ENCODE measurements around the gene SPATA16.
"Not testable (repeated sequence)": the region's sequence is repeated elsewhere in the genome, so short reads cannot be mapped to it uniquely, and the experiment has no call there.

The SPATA16 gene

DNA sequence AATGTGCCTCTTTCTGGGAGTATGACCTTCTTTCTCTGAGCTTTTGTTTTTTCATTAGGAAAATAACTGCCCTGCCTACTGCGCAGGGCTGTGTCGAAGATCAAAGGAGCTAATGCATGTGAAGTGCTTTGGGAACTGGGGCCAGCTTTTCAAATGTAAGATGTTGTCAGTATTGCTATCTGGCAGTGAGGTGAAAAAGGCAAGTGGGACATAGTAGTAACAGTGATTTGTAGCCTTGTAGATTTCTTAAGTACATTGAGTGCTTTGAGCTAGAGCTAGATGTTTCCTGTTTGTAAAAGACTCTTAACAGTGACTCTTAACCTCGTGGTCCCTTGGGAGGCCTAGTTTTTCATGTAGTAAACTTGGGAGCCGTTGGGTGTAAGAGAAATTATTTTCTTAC, 264.0 kb downstream of the SPATA16 start:
- DNase-seq (ENCODE audit: low read depth): no peak

DNA sequence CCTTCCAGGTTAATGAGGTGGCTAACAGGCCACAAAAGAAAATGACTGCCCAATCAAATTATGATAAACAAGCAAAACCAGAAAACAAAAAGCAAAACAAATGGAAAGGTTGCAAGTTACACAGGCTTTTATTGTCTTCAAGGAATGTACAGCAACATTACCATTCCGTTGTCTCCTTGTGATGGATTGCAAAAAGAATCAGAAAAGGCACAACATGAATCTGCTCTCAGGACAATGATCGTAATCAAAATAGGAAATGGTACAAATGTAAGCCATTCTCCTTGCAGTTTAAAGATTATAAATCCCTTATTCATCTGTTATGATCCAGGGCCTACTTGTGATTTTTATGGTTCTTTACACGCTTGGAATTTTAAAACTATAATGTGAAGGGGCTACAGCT, 264.7 kb downstream of the SPATA16 start:
- no peak for DNase-seq (ENCODE audit: low read depth)

DNA sequence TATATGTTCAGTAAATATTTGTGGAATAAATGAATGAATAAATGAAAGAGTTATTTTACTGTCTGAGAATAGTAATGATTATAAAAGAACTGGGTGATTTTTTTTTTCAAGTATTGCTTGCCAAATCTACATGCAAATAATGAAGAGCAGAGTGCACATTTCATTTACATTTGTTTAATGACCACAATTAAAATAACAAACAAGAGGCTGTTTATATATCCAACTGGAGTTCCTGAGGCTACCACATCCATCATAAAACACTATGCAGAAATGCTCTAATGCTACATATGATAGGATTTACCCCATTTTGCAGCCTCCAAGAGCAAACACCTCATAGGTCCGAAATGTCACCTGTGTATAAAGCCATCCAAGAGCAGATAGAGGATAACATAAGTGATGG, 266.0 kb downstream of the SPATA16 start:
- no peak for DNase-seq (ENCODE audit: low read depth)

DNA sequence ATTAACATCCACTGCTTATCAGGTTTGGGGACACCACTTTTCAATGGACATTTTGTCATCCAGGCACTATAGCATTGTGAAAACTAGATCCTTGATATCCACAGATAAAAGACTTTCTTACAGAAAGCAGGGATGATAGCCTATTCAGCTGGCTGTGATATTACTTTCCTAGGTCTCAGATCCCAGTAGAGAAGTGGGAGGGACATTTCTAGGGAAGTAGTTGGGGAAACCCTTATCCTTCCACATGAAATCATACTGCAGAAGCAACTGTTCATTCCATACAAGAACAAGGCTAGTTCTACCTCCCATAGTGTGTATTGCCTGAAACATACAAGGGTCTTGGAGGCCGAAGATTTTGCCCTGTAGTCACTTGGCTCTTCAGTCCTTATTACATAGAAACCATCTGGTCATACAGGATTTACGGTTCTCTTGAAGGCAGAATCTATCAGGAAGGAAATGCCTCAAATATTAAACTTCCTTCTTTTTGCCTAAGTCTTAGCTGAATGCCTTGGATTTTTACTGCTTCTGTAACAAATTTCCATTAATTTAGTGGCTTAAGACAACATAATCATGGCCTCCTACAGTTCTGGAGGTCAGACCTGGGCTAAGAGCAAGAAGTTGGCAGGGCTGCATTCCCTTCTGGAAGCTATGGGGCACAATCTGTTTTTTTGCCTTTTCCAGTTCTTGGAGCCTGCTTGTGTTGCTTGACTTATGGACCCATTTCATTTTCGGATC, 271.1 kb downstream of the SPATA16 start:
- no peak for DNase-seq (ENCODE audit: low read depth)

DNA sequence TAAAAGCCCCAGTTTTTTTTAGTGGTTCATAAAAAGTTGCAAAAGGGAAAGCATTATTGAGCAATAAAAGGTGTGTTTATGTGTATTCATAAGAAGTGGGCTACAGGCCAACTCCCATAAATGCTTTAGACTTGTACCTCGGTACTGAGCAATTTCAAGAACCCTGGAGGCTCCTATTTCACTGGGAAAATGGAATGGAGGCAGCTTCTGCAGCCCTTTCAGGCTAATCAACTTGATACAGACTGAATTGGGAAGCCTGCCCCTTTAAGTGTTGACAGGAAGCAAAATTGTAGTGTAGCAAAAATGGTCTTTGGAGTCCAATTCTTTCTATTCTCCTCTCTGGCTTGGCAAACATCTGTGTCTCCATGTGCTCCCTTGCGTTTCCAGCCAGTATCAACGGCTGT, 271.7 kb downstream of the SPATA16 start:
- no peak for DNase-seq (ENCODE audit: low read depth)

DNA sequence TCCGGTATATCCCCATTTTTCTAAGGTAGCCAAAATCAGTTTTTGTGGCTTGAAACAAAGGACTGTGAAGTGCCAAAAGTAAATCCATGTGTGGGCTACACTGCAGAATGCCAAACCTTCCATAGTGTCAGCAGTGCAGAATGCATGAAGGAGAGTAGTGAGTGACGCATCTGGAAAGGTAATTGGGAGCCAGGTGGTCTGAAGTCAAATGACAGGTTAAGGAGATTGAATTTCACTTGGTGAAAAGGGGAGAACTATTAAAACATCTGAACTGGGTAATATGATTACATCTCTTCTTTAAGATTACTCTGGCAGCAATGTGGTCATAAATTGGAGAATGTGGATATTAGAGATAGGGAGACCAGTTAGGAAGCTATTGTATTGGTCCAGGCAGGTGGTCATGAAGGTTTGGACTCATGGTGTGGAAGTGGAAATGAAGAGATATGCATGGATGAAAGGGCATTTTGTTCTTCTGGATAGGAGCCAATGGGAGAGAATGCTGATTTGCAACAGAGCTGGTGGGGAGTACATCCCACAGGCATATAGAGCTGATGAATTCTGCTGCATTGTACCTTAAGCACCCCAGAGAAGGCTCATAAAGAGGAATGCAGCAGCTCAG, 272.3 kb downstream of the SPATA16 start:
- DNase-seq (ENCODE audit: low read depth): no peak

DNA sequence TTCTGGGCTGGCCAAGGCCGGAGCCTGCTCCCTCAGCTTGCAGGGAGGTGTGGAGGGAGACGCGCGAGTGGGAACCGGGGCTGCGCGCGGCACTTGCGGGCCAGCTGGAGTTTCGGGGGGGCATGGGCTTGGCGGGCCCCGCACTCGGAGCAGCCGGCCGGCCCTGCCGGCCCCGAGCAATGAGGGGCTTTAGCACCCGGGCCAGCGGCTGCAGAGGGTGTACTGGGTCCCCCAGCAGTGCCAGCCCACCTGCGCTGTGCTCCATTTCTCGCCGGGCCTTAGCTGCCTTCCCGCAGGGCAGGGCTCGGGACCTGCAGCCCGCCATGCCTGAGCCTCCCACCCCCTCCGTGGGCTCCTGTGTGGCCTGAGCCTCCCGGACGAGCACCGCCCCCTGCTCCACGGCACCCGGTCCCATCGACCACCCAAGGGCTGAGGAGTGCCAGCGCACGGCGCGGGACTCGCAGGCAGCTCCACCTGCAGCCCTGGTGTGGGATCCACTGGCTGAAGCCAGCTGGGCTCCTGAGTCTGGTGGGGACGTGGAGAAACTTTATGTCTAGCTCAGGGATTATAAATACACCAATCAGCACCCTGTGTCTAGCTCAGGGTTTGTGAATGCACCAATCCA, 274.2 kb downstream of the SPATA16 start:
- DNase-seq (ENCODE audit: low read depth): not testable (repeated sequence)

DNA sequence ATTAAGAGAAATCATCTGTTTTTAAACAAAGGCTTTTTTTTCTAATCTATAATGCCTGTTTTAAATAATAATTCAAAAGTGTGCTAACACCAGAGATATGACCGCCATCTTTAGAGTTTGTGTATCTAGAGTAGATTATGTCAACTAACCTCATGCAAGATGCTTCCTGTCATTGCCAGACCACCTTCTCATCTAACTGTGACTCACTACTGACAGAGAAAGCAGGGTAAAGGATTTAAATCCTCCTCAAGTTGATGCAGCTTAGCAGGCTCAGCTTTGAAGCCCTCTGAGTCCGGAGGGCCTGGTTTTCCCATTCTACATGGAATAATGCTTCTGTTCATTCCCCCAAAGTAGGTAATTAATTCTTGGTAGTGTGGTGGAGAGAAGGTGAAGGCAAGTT, 282.0 kb downstream of the SPATA16 start:
- DNase-seq (ENCODE audit: low read depth): no peak

DNA sequence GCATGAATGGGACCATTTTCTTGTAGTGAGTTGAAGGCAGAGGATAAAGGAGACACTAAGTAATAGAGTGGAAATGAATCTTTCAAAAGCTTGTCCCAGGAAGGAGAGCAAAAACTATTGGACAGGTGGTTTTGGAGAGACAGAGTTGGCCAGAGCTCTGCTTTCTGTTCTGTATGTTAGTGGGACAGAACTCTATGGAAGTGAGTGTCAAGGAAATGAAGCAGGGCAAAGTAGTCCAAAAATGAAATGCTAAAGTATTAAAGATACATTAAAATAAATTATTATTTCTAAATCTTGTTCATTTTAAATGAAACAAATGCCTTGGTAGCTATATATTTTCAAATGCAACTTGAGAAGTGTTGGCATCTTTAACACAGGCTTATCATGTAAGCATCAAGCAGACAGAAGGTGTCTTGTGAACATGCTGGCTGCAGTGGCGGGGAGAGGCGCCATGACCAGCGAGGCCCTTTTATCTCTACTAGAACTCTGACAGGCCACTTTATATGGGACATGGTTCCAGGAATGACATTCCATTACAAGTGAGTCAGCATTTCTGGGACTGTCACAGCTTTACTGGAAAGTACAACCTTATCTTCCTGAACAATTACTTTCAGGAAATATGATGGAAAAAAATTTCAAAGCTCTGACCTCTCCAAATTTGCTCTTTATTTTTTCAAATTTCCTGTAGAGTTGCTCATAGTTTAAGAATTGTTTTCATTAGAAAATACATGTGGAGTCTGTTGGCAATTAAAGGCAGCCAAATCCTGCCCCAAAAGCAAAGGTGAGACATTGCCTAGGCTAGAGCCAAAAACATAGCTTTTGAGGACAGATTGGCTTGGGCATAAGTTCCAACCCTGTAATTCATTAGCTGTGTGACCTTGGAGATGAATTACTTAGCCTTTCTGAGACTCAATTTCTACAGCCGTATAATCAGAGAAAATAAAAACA, 284.0 kb downstream of the SPATA16 start:
- DNase-seq (ENCODE audit: low read depth): no peak

DNA sequence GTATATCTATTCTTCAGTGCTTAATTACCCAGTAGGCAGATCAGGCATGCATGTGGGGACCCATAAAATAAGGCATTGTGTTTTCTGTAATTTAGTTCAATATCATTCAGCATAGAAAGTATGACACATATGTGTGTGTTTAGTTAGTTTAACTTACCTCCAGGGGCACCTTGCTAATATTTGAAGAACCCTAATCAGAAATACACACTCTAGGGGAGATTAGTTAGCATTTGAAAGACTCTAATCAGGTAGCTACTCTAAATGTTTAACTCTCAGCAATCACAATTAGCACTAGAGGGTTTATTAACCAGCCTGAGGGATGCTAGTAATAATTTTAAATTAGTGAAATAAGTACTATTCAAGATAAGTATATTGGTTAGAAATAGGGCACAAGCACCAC, 286.0 kb downstream of the SPATA16 start:
- DNase-seq (ENCODE audit: low read depth): no peak

DNA sequence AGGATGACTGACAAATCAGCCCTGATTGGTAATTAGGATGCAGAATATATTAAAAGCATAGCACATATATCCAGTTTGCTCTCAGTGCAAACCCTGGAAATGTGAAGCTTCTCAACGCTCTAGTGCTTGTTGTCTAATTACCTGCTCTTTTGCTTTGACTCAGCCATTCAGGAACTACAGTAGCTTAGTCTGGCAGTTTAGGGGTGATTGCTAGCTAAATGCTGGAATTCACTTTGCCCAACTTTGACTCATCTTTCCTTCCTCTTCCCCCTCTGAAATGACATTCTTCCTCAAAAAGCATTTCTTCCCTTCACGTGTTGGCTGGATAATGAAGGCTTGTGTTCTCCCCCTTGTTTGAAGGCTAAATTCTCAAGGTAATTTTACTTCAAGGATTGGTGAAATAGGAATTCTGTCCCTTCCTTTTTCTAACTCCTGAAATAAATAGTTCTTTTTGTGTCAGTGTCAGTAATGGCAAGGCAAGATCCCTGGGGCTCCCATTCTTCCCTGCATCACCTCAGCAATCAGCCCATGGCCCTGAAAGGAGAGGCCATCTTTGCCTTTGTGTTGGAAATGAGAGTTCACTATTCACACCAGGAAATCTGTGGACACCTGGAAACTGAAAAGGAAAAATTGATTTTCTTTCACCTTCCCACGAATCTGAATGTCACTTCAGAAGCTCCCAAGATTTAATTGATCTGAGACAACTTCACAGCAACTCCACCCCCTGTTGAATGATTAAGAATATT, 286.9 kb downstream of the SPATA16 start:
- no peak for DNase-seq (ENCODE audit: low read depth)

DNA sequence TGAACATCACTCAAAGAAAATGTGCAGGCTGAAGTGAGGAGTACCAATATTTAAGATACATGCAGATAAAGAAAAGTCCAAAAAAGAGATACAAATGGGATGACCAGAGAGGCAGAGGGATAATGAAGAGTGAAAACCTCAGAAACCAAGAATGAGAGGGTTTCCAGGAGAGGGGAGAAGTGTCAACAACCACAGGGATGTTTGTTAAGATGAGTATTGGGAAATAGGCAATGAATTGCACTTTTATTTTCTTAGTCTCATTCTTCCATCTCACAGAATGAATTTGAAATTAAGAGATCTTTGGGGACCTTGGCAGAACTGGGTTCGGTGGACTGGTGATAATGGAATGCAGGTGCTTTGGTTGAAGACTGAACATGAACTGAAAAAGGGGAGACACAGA, 288.0 kb downstream of the SPATA16 start:
- no peak for DNase-seq (ENCODE audit: low read depth)

DNA sequence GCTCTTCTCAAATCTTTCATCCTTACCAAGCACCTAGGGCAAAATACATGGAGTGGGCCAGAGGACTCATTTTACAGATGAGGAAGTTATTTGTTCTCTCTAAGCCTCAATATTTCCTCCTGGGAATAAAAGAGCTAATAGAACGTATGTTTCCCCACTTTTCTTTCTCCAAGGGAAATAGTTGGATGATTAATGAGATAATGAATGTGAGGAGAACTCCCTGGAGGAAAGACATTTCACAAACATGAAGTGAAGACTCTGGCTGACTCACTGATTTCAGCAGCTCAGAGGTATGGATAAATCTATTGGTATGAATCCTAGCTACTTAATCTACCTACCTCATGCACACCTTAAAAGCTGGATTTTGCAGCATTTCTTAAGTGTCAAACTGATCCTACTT, 292.1 kb downstream of the SPATA16 start:
- no peak for DNase-seq (ENCODE audit: low read depth)

DNA sequence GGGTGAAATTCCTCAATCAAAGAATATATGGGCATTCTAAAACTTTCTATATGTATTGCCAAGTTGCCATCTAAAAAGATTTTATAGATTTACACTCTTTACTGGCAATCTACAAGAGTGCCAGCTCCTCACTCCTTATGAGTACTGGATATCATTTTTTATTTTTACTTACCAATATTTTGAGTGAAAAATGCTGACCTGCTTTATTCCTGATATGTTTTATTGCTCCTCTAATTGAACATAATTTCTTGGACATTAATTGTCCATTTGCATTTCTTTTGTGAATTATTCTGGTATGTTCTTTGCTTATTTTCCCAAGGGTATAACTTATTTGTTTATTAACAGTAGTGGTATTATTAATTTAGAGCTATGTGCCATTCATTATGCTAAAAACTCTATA, 293.7 kb downstream of the SPATA16 start:
- no peak for DNase-seq (ENCODE audit: low read depth)

DNA sequence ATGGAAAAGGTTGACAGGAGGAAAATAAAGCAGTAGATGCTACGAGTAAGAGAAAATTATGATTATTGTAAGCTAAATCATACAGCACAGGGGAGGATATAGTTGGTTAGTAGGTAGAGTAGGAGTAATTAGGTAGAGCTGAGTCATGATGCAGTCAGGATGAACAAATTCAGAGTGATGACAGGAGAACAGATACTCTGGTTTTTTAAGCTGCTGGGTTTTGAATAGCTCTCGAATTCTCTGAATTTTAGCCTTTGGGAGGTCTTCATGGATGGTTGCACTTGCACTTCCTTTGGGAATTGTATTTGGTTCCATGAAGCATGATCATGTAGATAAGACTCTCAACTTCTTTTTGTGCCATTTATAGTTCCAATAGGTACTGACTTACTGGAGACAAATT, 294.3 kb downstream of the SPATA16 start:
- DNase-seq (ENCODE audit: low read depth): no peak

DNA sequence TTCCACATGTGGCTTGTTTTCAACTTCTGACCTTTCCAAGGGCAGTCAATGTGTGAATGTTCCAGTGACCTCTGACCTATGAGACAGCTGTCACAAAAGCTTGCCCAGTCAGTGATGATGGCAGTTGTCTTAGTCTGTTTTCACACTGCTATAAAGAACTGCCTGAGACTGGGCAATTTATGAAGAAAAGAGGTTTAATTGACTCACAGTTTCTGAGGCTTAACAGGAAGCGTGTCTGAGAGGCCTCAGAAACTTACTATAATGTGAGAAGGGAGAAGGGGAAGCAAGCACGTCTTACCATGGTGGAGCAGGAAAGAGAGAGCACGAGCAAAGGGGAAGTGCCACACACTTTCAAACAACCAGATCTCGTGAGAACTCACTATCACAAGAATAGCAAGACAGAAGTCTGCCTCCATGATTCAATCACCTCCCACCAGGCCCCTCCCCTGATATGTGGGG, 294.9 kb downstream of the SPATA16 start:
- DNase-seq (ENCODE audit: low read depth): no peak

DNA sequence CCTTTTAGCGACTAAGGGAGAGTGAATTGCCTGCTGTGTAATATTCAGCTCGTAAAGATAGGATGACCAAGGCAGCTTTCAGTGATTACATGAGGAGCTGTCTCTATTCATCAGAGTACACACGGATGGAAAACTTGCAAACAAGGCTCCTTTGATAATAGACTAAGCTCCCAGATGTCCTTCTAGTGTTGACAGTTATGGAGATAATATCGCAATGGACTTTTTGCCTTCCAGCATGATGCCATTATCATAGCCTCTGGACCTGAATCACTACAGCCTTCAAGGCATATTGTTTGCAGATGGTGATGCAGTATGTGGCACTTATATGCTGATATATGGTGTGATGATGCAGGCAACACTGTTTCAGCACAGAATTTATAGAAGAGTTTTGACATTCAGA, 296.6 kb downstream of the SPATA16 start:
- no peak for DNase-seq (ENCODE audit: low read depth)

DNA sequence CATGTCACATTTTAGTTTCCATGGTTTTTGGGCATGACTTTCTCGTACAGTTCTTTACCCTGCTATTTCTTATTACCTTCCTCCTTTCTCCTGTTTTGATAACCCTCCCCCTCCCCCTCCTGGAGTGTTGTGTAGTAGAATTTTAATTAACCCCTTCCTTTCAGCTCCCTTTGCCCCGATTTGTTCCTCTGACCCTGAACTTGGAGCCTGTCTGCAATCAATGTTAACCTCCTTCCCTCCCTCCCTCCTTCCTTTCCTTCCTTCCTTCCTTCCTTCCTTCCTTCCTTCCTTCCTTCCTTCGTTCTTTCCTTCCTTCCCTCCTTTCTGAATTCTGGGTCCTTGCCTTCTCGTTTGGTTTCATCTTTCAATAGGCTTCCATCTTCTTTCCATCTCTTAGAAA, 300.1 kb downstream of the SPATA16 start:
- DNase-seq (ENCODE audit: low read depth): no peak

DNA sequence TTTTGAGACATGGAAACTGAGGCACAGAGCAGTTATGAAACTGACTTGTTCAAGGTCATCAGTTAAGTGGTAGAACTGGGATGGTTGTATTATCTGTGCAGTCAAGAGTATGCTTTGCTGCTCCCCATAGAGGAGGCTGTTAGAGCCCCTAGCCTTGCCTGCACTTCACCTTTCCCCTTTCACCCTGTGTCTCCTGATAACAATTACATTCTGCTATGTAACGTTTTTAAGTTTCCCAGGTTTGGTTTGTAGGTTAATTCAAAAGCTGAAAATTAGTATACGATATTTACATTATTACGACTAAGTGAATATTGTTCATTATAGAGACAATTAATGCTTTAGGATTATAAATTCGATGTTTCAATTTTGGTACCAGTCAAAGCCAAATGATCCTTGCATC, 300.6 kb downstream of the SPATA16 start:
- DNase-seq (ENCODE audit: low read depth): no peak

DNA sequence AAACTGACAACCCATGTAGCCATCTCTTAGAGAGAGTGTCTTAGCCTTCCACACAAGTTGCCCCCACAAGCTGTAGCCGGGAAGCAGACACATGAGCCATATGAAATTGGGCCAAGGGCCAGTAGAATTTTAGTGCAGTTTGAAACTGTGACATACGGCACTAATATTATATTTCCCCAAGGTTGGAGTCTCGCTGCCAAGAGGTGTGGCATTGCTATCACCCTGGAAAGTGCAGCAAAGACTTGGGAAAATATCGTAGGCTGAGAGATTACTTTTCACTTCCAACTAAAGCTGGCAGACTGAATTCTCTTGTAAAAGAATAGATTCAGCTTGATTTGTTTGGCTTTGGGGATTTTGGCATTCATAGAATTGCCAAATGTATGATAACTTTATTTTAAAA, 301.4 kb downstream of the SPATA16 start:
- DNase-seq (ENCODE audit: low read depth): no peak

Measured in stimulated activated CD8-positive, alpha-beta memory T cell treated with anti-CD3 and anti-CD28 coated beads, Interleukin-12 subunit alpha, Interleukin-12 subunit beta, amount 100 ng/mL, for 4 hours (primary cell).